OCI-LY1 (cell line): ENCODE measurements around the gene ANKS3.

Experiments used
- CTCF ChIP-seq: fragments of 200-600 bp; sonication (generic), shearing (Covaris generic); IDR thresholded peaks from 2 replicates; pipeline ENCODE4 v1.5.1; 2017; ENCODE audit warnings: mild to moderate bottlenecking, antibody characterized with exemption, low read length, moderate library complexity, mixed read lengths
- EZH2 ChIP-seq: fragments of 200-600 bp; sonication (generic), shearing (Covaris generic); IDR thresholded peaks from 2 replicates; pipeline ENCODE4 v1.8.0; 2017; ENCODE audit warnings: borderline replicate concordance, mixed run types, mild to moderate bottlenecking, antibody characterized with exemption, low read length, moderate library complexity, mixed read lengths

GRCh38 chr16:4701791-4702465 lies 32.1 kb downstream of the ANKS3 start:
- no peak for TF ChIP-seq CTCF
- TF ChIP-seq EZH2, result no peak
